ENCODE measurements around the gene PHIP.

DNA sequence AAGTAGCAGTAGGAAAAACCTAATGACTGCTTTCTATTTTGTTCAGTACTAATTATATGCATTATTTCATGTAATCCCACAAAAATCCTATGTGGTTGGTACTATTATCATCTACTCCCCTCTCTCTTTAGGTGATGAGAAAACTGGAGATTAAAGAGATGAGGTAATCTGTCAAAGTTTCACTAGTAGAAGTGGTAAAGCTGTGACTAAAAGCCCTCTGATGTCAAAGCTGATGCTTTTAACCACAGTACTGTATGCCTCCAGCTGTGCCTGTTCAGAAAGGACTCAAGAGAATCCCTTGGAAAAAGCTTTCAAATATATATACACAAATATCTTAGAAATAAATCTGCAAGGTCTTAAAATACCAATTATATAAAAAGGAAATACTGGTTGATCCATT lies 38.0 kb downstream of the PHIP start:
- TF ChIP-seq POLR2A (IDR thresholded peaks at IDR 0.05; ENCODE audit: control extremely low read depth in 1 of 2, low read depth in 2 of 2, low read length in 2 of 2): no peak
- TF ChIP-seq, protein P1, sequence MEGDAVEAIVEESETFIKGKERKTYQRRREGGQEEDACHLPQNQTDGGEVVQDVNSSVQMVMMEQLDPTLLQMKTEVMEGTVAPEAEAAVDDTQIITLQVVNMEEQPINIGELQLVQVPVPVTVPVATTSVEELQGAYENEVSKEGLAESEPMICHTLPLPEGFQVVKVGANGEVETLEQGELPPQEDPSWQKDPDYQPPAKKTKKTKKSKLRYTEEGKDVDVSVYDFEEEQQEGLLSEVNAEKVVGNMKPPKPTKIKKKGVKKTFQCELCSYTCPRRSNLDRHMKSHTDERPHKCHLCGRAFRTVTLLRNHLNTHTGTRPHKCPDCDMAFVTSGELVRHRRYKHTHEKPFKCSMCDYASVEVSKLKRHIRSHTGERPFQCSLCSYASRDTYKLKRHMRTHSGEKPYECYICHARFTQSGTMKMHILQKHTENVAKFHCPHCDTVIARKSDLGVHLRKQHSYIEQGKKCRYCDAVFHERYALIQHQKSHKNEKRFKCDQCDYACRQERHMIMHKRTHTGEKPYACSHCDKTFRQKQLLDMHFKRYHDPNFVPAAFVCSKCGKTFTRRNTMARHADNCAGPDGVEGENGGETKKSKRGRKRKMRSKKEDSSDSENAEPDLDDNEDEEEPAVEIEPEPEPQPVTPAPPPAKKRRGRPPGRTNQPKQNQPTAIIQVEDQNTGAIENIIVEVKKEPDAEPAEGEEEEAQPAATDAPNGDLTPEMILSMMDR (IDR thresholded peaks at IDR 0.05; ENCODE audit: control extremely low read depth in 1 of 3, insufficient read depth in 1 of 3, low read depth in 1 of 3, low read length in 3 of 3): no peak
- no peak for TF ChIP-seq RFX5 (IDR thresholded peaks at IDR 0.05; ENCODE audit: borderline replicate concordance, low read depth, low read length)
- TF ChIP-seq SIX5 (IDR thresholded peaks at IDR 0.05; ENCODE audit: low read depth, low read length): no peak
- no peak for TF ChIP-seq POLR2AphosphoS5 (IDR thresholded peaks at IDR 0.05; ENCODE audit: low read depth, low read length)
- TF ChIP-seq EZH2 (IDR thresholded peaks at IDR 0.05; ENCODE audit: low read depth, low read length, severe bottlenecking): no peak
- TF ChIP-seq SP4 (IDR thresholded peaks at IDR 0.05; ENCODE audit: low read length): no peak

Data from H1 (cell line).